A549 (cell line): Measurements from ENCODE around the gene ITGA5.
A peak's percentile ranks its signal among the peaks of the same experiment; 100 is the strongest.

ENCODE experiments used
- CHD4 ChIP-seq: fragments of 200-600 bp; sonication (generic); IDR thresholded peaks from 2 replicates; pipeline ENCODE4 v1.6.1; 2016; ENCODE audit warnings: antibody characterized with exemption, mild to moderate bottlenecking, borderline replicate concordance
- CTCF ChIP-seq: fragments of >200 bp; sonication (Bioruptor Twin); formaldehyde crosslinking; IDR thresholded peaks from 3 replicates; pipeline ENCODE4 v1.5.1; 2016
- EHMT2 ChIP-seq: fragments of 200-600 bp; sonication (generic); IDR thresholded peaks from 2 replicates; pipeline ENCODE4 v1.6.1; 2016; ENCODE audit warnings: antibody characterized with exemption, low read depth, mild to moderate bottlenecking, moderate library complexity
- EP300 ChIP-seq, 2 experiments: fragments of >200 bp; sonication (Bioruptor Twin); formaldehyde crosslinking; IDR thresholded peaks; 2 replicates in 1 of 2; 3 replicates in 1 of 2; pipeline ENCODE4 v1.6.1; 2016 to 2017
- ESRRA ChIP-seq: fragments of 150-350 bp; IDR thresholded peaks from 2 replicates; pipeline ENCODE4 v1.6.1; 2014; ENCODE audit warnings: mild to moderate bottlenecking, low read length, borderline replicate concordance
- MAX ChIP-seq: IDR thresholded peaks from 2 replicates; pipeline ENCODE4 v1.6.1; 2012
- MYC ChIP-seq: IDR thresholded peaks from 2 replicates; pipeline ENCODE4 v1.6.1; 2012; ENCODE audit warnings: mild to moderate bottlenecking, inconsistent platforms, low read length, improper control_type of control experiment, borderline replicate concordance
- PBX3 ChIP-seq: IDR thresholded peaks from 2 replicates; pipeline ENCODE4 v1.6.1; 2012
- POLR2A ChIP-seq: IDR thresholded peaks from 2 replicates; pipeline ENCODE4 v1.6.1; 2012; ENCODE audit warnings: mild to moderate bottlenecking, low read length
- POLR2AphosphoS2 ChIP-seq: conservative IDR thresholded peaks from 2 replicates; pipeline ENCODE4 v1.6.1; 2012; ENCODE audit warnings: low read length, improper control_type of control experiment, inconsistent platforms
- RFX5 ChIP-seq: fragments of 450-650 bp; IDR thresholded peaks from 2 replicates; pipeline ENCODE4 v1.7.1; 2014; ENCODE audit warnings: antibody characterized with exemption, mild to moderate bottlenecking, moderate library complexity
- USF2 ChIP-seq: fragments of 450-650 bp; IDR thresholded peaks from 2 replicates; pipeline ENCODE4 v1.6.1; 2014; ENCODE audit warnings: antibody characterized with exemption
- ZSCAN20 ChIP-seq: fragments of 250-450 bp; sonication (Bioruptor Pico); IDR thresholded peaks from 2 replicates; pipeline ENCODE4 v1.8.0; 2022; ENCODE audit warnings: mild to moderate bottlenecking, moderate library complexity

- TF ChIP-seq POLR2A (no peak), CTCF (no peak), MAX (no peak), MYC (no peak), ZSCAN20 (CRISPR knock-in tag) (no peak), PBX3 (no peak), EHMT2 (no peak), POLR2AphosphoS2 (no peak), ESRRA (no peak), RFX5 (no peak), CHD4 (peak; percentile 88), EP300 (IDR thresholded peaks at IDR 0.05) (no peak), USF2 (no peak)
Observed at GRCh38 chr12:54359762-54360351, 59.2 kb downstream of the ITGA5 start.
